OCI-LY7 (cell line): ENCODE data around the gene TADA1. TPM values are rescaled to one million over a fixed set of nuclear protein-coding genes. Genes with fewer than 3 reads are reported as not detected.

Source experiments
- BruUV-seq: library from RNA; stranded (reverse); fragments of 400-500 nt; replicated peaks from 2 replicates; lab custom pipeline; 2021; lab: Mats Ljungman, UMichigan
- CTCF ChIA-PET: fragments of 300-600 bp; sonication (Branson Sonifier 250); formaldehyde crosslinking; loops from one replicate; lab custom pipeline; 2022; ENCODE audit warnings: antibody characterized with exemption; ENCODE audit not compliant: unreplicated experiment; lab: Charles Lee
- POLR2A ChIA-PET: fragments of 300-600 bp; sonication (Branson Sonifier 250); formaldehyde crosslinking; loops from one replicate; lab custom pipeline; 2022; ENCODE audit warnings: antibody characterized with exemption; lab: Charles Lee
- DNase-seq: peaks from one replicate; pipeline ENCODE4 v3.0.0-alpha.2; 2015; ENCODE audit warnings: low spot score
- H2AFZ ChIP-seq: fragments of 200-600 bp; sonication (generic), shearing (Covaris generic); 2 replicates; pipeline ENCODE4 v1.6.1; 2014; ENCODE audit warnings: mild to moderate bottlenecking, antibody characterized with exemption, low read length, moderate library complexity
- H3K27ac ChIP-seq: fragments of 200-600 bp; sonication (generic); 2 replicates; pipeline ENCODE4 v1.5.1; 2014; ENCODE audit warnings: mixed run types, low read depth, mild to moderate bottlenecking, moderate library complexity, low read length, inconsistent platforms; ENCODE audit not compliant: poor library complexity, severe bottlenecking
- H3K36me3 ChIP-seq: fragments of 200-600 bp; sonication (generic); 2 replicates; pipeline ENCODE4 v1.6.1; 2014; ENCODE audit warnings: mild to moderate bottlenecking, antibody characterized with exemption, low read length, moderate library complexity, mixed read lengths; ENCODE audit not compliant: insufficient read depth
- H3K4me1 ChIP-seq: fragments of 200-600 bp; sonication (generic); 2 replicates; pipeline ENCODE4 v1.5.1; 2014; ENCODE audit warnings: mild to moderate bottlenecking, low read length; ENCODE audit not compliant: insufficient read depth, poor library complexity, severe bottlenecking
- H3K4me2 ChIP-seq: fragments of 200-600 bp; sonication (generic); 2 replicates; pipeline ENCODE4 v1.6.1; 2014; ENCODE audit warnings: mild to moderate bottlenecking, low read length
- H3K4me3 ChIP-seq: fragments of 200-600 bp; sonication (generic); 2 replicates; pipeline ENCODE4 v1.5.1; 2014; ENCODE audit warnings: mild to moderate bottlenecking, low read depth, low read length; ENCODE audit not compliant: poor library complexity, severe bottlenecking
- H3K79me2 ChIP-seq: fragments of 200-600 bp; sonication (generic); 2 replicates; pipeline ENCODE4 v1.6.1; 2016; ENCODE audit warnings: low read depth, mild to moderate bottlenecking, low read length, moderate library complexity, mixed read lengths; ENCODE audit not compliant: insufficient read depth
- H3K9me2 ChIP-seq: fragments of 200-600 bp; sonication (generic); 2 replicates; pipeline ENCODE4 v1.6.1; 2016; ENCODE audit warnings: mild to moderate bottlenecking, low read length, mixed read lengths; ENCODE audit not compliant: insufficient read depth
- H3K9me3 ChIP-seq: fragments of 200-600 bp; sonication (generic); 2 replicates; pipeline ENCODE4 v1.6.1; 2014; ENCODE audit warnings: mild to moderate bottlenecking, mixed run types, low read length, mixed read lengths
- H4K20me1 ChIP-seq: fragments of 200-600 bp; sonication (generic); 2 replicates; pipeline ENCODE4 v1.6.1; 2014; ENCODE audit warnings: mild to moderate bottlenecking, antibody characterized with exemption, low read length, moderate library complexity, mixed read lengths; ENCODE audit not compliant: insufficient read depth
- EZH2phosphoT487 ChIP-seq: fragments of 200-600 bp; sonication (generic); IDR thresholded peaks from 2 replicates; pipeline ENCODE4 v1.6.1; 2018; ENCODE audit warnings: low read depth, borderline replicate concordance, mild to moderate bottlenecking, mixed run types, antibody characterized with exemption, low read length, moderate library complexity, mixed read lengths
- intact Hi-C: fragments of 100-400 bp; cut with micrococcal nuclease; formaldehyde crosslinking; loops from one replicate; pipeline ENCODE4 v1.10.0; 2022; ENCODE audit not compliant: unreplicated experiment
- total RNA-seq, 2 experiments: library from RNA; depleted of rRNA in 1 of 2; stranded (reverse); fragments of >200 nt in 1 of 2; shearing (Covaris generic) in 1 of 2; gene quantifications; 2 replicates each; pipeline ENCODE4 v1.2.3, GENCODE V29; 2014 to 2022
- TF ChIP-seq, protein P1 (sequence below): fragments of 200-600 bp; sonication (generic); conservative IDR thresholded peaks from 2 replicates; pipeline ENCODE4 v1.5.1; 2014; ENCODE audit warnings: mild to moderate bottlenecking, antibody characterized with exemption, low read length, moderate library complexity, mixed read lengths

The TADA1 gene
- total RNA-seq, 2 experiments from 2014 or later, result 16.4 to 16.9 TPM

DNA sequence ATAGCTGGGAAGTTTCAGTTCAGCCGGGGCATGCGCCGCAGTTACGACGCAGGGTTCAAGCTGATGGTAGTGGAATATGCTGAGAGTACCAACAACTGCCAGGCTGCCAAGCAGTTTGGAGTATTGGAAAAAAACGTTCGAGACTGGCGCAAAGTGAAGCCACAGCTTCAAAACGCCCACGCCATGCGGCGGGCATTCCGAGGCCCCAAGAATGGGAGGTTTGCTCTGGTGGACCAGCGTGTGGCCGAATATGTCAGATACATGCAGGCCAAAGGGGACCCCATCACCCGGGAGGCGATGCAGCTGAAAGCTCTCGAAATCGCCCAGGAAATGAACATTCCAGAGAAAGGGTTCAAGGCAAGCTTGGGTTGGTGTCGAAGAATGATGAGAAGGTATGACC lies 26.9 kb downstream of the TADA1 start:
- Histone ChIP-seq H3K79me2 (peaks cover 16% of the 10 kb centered on the region; the same call in 1 of the 2 replicates), H3K27ac (no peak overlapping the region), H3K36me3 (peaks cover 100% of the 10 kb centered on the region), H2AFZ (no peak overlapping the region), H3K9me2 (no peaks in the 10 kb centered on the region), H4K20me1 (peaks cover 10% of the 10 kb centered on the region; the same call in 1 of the 2 replicates), H3K4me1 (peaks cover 18% of the 10 kb centered on the region), H3K4me3 (no peak overlapping the region), H3K9me3 (no peaks in the 10 kb centered on the region), H3K4me2 (no peak overlapping the region)
- POLR2A ChIA-PET, result no interaction called here
- CTCF ChIA-PET, result no interaction called here
- TF ChIP-seq, protein P1, sequence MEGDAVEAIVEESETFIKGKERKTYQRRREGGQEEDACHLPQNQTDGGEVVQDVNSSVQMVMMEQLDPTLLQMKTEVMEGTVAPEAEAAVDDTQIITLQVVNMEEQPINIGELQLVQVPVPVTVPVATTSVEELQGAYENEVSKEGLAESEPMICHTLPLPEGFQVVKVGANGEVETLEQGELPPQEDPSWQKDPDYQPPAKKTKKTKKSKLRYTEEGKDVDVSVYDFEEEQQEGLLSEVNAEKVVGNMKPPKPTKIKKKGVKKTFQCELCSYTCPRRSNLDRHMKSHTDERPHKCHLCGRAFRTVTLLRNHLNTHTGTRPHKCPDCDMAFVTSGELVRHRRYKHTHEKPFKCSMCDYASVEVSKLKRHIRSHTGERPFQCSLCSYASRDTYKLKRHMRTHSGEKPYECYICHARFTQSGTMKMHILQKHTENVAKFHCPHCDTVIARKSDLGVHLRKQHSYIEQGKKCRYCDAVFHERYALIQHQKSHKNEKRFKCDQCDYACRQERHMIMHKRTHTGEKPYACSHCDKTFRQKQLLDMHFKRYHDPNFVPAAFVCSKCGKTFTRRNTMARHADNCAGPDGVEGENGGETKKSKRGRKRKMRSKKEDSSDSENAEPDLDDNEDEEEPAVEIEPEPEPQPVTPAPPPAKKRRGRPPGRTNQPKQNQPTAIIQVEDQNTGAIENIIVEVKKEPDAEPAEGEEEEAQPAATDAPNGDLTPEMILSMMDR, result no peak
- no peak for TF ChIP-seq EZH2phosphoT487
- intact Hi-C loops, result no loop called here
- no peak for DNase-seq
- BruUV-seq, result no TSS peak

DNA sequence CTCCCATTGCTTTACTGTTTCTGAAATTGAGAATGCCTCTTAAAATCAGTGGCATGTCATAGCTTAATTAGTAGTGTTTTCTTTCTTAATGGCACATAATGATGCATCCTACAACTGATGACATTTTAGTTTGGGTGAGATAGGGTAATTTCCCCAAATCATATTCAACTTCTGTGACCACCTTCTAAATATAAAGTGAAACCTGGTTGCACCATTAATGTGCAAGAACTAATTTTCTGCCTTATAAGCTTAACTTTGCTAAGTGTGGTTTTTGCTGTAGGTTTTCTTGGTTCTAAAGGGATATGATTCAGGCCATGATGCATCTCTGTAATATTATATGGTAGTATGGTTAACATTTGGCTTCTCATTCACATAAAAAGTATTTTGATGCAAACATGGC lies 27.9 kb downstream of the TADA1 start:
- H3K4me2 ChIP-seq, result no peak overlapping the region
- no peak overlapping the region for H2AFZ ChIP-seq
- no peaks in the 10 kb centered on the region for H3K9me2 ChIP-seq
- peaks cover 100% of the 10 kb centered on the region for H3K36me3 ChIP-seq
- H3K79me2 ChIP-seq, result peaks cover 16% of the 10 kb centered on the region; the same call in 1 of the 2 replicates
- TF ChIP-seq, protein P1, result no peak
- no peak for TF ChIP-seq EZH2phosphoT487
- BruUV-seq, result no TSS peak
- ChIA-PET CTCF (no interaction called here), POLR2A (interaction anchor here (0.7 kb wide), 1 partner anchor 30 kb away, joined by 4 read pairs; no protein-coding TSS in a partner anchor)
- DNase-seq, result no peak
- no peaks in the 10 kb centered on the region for H3K9me3 ChIP-seq
- no peak overlapping the region for H3K4me3 ChIP-seq
- intact Hi-C loops, result no loop called here
- peaks cover under 1% of the 10 kb centered on the region; the same call in 1 of the 2 replicates for H4K20me1 ChIP-seq
- no peak overlapping the region for H3K27ac ChIP-seq
- H3K4me1 ChIP-seq, result peaks cover 15% of the 10 kb centered on the region

DNA sequence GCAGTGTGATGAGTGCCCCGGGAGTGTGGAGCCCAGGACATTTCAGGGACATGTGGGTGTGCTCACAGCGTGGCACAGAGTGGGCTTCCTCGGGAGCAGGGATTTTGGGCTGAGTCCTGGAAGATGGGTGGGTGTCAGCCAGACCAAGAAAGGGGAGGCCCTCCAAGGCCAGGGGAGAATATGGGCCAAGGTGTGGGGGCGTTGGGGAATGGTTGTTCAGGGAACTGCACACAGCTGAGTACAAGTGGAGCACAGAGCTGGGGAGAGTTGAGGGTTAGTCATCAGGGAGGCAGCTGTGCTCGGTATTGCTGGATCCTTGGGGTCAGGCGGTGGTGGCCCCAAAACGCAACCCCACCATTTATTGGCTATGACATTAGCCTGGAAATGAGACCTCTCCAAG lies 31.3 kb downstream of the TADA1 start:
- Histone ChIP-seq H3K79me2 (peaks cover 19% of the 10 kb centered on the region; the same call in 1 of the 2 replicates), H2AFZ (no peak overlapping the region), H3K9me2 (no peaks in the 10 kb centered on the region), H3K4me2 (no peak overlapping the region), H3K9me3 (no peaks in the 10 kb centered on the region), H3K4me1 (peaks cover 15% of the 10 kb centered on the region), H3K4me3 (no peak overlapping the region), H3K36me3 (peaks cover 91% of the 10 kb centered on the region), H4K20me1 (no peaks in the 10 kb centered on the region; the same call in 1 of the 2 replicates), H3K27ac (no peak overlapping the region)
- POLR2A ChIA-PET, result interaction anchor here (0.6 kb wide), 1 partner anchor 23 kb away, joined by 3 read pairs; no protein-coding TSS in a partner anchor
- CTCF ChIA-PET, result no interaction called here
- DNase-seq, result no peak
- TF ChIP-seq, protein P1, result no peak
- no peak for TF ChIP-seq EZH2phosphoT487
- intact Hi-C loops, result no loop called here
- BruUV-seq, result no TSS peak
